HG02870 (cell line): Measurements from ENCODE around the gene PADI3.

ENCODE experiments used
- ATAC-seq: cut with Tn5 transposase; IDR thresholded peaks from one replicate; pipeline ENCODE4 v1.9.1; 2021; ENCODE audit warnings: mild to moderate bottlenecking, moderate library complexity; ENCODE audit not compliant: unreplicated experiment

PADI3 gene

DNA sequence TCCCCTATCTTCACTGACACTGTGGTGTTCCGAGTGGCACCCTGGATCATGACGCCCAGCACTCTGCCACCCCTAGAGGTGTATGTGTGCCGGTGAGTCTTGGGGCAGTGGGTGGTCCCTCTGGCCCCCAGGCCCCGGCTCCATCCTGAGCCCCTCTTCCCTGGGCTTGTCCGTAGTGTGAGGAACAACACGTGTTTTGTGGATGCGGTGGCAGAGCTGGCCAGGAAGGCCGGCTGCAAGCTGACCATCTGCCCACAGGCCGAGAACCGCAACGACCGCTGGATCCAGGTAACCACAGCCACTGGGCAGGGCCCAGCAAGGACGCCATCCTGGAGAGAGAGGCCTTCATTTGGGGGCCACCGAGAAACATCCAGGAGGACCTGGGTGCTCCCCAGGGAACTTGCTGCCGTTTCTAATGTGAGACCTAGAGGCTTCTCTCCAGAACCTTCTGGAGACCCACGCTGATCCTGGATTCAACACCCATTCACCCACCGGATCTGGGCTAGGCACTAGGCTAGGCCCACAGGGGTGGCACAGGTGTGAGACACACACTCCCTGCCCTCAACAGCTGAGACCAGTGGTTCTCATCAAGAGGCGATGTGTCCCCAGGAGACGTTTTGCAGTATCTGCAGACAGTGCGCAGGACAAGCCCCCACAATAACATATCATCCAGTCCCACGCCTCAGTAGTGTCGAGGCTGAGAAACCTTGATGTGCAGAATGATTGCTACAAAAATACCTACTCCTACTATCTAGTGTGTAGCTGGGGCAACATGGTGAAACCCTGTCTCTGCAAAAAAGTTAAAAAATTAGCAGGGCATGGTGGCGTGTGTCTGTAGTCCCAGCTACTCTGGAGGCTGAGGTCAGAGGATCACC is 22.2 kb downstream of the PADI3 start:
- ATAC-seq = no peak

- no peak for ATAC-seq
Measured at GRCh38 chr1:17272066-17272465, 23.2 kb downstream of the PADI3 start.

- no peak for ATAC-seq
Measured at GRCh38 chr1:17272646-17273045, 23.7 kb downstream of the PADI3 start.

DNA sequence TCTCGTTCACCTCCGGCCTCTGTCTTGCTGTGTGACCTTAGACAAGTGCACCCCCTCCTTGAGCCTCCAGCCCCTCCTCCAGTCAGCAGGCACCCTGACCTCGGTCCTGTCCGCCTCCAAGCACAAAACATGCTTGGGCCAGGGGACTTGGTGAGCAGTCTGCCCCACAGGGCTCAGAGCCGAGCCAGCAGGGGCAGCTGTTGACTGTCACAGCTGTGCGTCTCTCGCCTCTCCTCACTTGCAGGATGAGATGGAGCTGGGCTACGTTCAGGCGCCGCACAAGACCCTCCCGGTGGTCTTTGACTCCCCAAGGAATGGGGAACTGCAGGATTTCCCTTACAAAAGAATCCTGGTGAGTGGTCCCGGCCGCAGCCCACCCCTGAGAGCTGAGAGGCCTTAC is 24.2 kb downstream of the PADI3 start:
- ATAC-seq = no peak

- ATAC-seq = no peak
Measured at GRCh38 chr1:17274186-17275170, 25.6 kb downstream of the PADI3 start.

GRCh38 chr1:17276568-17276967 is 27.7 kb downstream of the PADI3 start:
- ATAC-seq = no peak

- ATAC-seq = no peak
Measured at GRCh38 chr1:17277511-17278159, 28.7 kb downstream of the PADI3 start.

DNA sequence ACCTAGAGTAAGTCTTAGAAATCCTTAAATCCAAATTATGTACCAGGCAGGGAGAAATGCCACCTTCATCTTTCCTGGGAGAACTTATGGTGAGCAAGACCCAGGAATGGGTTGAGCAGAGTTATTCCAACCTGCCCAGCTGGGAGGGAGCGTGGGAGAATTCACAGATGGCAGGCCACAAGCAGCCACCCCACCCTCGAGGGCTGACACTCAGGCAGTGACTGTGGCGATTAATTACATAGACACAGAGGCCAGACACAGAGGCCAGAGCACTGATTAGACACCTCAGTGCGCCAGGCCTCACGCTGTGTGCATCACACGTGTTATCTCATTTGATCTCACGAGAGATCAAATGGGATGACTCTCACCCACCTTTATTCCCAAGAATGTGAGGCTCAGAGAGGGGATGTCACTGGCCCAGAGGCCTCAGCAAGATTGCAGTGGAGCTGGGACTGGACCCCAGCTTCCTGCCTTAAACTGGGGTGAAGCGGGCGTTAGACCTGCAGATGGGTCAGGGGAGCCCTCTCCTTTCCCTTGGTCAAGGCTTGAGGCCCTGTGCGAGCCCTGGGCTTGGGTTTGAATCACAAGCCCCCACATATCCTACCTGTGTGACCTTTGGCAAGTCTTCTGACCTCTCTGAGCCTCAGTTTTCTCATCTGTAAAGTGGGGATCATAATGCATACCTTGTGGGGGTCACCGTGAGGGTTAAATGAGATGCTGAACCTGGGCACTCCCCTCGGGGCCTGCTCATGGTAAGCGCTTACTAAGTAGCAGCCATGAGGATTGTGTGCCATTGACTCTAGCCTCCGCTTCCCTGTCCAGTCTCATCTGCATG is 30.3 kb downstream of the PADI3 start:
- no peak for ATAC-seq

DNA sequence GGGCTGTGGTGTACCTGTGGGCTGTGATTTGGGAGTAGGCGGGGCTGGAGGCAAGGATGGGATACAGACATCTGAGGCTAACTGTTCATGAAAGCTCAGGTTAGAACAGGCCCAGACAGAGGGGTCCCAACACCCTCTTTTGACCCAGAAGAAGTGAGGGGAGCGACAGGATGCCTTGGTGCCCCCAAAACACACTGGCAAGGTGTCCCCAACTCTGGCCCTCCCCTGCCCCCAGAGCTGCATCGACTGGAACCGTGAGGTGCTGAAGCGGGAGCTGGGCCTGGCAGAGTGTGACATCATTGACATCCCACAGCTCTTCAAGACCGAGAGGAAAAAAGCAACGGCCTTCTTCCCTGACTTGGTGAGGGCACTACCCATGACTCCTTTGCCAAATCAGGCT is 31.5 kb downstream of the PADI3 start:
- no peak for ATAC-seq

DNA sequence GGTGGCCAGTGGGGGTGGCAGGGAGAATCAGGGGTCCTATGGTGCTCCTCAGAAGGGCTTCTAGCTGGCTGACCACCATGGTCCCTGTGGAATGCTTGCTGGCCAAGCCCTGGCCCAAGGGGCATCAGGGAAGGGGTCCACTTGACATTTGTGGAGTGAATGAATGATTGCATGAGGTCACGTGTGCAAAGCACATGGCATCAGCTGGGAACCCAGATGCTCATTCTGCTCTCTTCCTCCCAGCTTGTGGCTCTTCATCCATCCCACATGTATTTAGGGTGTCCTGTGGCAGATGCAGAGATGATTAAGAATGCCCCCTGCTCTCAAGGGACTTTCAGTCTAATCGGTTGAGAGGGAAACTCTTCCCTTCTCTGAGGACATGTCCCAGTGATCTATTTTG is 32.0 kb downstream of the PADI3 start:
- ATAC-seq = no peak

- ATAC-seq = no peak
Measured at GRCh38 chr1:17281775-17282181, 32.9 kb downstream of the PADI3 start.

GRCh38 chr1:17282836-17283235 is 33.9 kb downstream of the PADI3 start:
- no peak for ATAC-seq

DNA sequence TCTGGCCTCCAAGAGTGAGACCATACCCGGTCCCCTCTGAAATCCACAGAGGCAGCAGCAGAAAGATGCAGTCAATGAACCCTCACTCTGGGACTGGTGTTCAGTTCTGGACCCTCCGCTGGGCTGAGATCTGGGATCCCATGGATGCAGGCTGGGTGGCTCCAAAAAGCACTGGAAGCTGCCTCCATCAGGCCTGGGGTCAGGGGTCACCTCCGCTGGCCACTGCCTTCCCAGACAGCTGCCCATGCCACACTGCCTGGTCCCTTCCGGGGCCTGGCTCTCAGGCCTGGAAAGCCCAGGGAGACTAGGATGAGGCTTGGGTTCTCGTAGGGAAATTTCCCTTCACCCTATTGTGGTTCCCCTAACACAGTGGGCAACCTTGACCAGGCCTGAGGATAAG is 37.7 kb downstream of the PADI3 start:
- no peak for ATAC-seq

DNA sequence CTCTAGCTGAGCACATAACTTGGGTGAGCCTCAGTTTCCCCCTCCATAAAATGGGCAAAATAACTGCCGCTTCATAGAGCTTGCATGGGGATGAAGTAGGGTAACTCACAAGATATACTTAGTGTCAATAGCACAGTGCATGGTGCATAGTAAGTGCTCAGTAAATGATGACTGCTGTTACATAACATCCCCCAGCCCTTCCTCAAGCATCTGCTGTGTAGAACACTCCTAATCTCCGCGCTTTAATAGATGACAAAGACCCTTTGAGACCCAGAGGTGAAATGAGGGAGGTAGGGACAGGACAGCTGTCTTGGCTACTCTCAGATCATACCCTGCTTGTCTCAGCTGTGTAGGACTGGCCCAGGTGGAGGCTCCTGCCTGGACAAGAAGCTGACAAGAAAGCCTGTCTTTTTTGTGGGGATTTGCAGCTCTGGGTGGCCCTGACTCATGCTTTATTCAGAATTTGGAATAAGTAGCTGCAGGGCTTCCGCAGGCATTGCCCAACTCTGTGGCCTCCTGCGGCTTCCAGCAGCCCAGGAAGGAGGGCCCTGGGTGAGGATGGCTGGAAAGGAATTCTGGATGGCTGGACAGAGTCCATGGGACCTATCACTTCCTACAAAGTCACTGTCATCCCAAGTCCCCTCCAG is 38.4 kb downstream of the PADI3 start:
- no peak for ATAC-seq

DNA sequence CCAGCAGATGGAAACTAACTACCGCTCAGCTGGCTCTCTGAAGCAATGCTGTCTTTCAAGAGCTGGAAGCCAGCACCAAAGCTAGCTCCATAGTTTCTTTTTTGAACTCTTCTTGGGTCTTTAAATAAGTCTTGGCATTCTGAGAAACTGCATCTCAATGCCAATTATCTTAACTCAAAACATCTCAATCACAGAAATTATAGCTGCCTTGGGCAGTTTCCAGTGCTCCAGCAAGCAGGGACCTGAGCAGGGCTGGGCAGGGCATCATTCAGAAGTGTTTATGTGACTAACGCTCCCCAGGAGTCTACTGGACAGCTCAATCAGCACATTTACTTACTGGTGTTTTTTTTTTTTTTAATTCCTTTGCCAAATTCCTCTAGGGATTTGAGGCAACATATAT is 40.8 kb downstream of the PADI3 start:
- no peak for ATAC-seq

GRCh38 chr1:17290553-17290952 is 41.7 kb downstream of the PADI3 start:
- ATAC-seq = no peak

GRCh38 chr1:17292299-17293160 is 43.6 kb downstream of the PADI3 start:
- ATAC-seq = no peak

- no peak for ATAC-seq
Measured at GRCh38 chr1:17293681-17294425, 45.0 kb downstream of the PADI3 start.
